Colonic mucosa (tissue), 4 donors: Measurements from ENCODE around the gene LTN1. TPM values are rescaled to one million over a fixed set of nuclear protein-coding genes. Genes with fewer than 3 reads are reported as not detected.
"Not testable (repeated sequence)": the region's sequence is repeated elsewhere in the genome, so short reads cannot be mapped to it uniquely, and the experiment has no call there.

Source experiments
- DNase-seq: peaks from one replicate; pipeline ENCODE4 v3.0.0-alpha.2; 2020
- H3K27ac ChIP-seq: fragments of 200-600 bp; one replicate; pipeline ENCODE4 v1.8.0; 2021
- H3K27me3 ChIP-seq: fragments of 200-600 bp; one replicate; pipeline ENCODE4 v1.8.0; 2021
- H3K36me3 ChIP-seq: fragments of 200-600 bp; one replicate; pipeline ENCODE4 v1.8.0; 2021
- H3K4me1 ChIP-seq: fragments of 200-600 bp; one replicate; pipeline ENCODE4 v1.8.0; 2021; ENCODE audit warnings: mild to moderate bottlenecking
- H3K4me3 ChIP-seq: fragments of 200-600 bp; one replicate; pipeline ENCODE4 v1.8.0; 2021
- H3K9ac ChIP-seq, 2 donors: one replicate each; pipeline ENCODE4 v1.7.0; 2013; ENCODE audit warnings: control low read depth in 2 of 2, low read depth in 2 of 2, low read length in 2 of 2
- H3K9me3 ChIP-seq: fragments of 200-600 bp; one replicate; pipeline ENCODE4 v1.8.0; 2021
- CTCF ChIP-seq: fragments of 200-600 bp; IDR thresholded peaks from one replicate; pipeline ENCODE4 v1.8.0; 2022; ENCODE audit warnings: antibody characterized with exemption, mild to moderate bottlenecking
- intact Hi-C: fragments of 100-400 bp; cut with DNase I; formaldehyde crosslinking; loops from one replicate; pipeline ENCODE4 v1.14.1; 2022
- total RNA-seq, 2 donors: library from RNA; stranded (reverse); fragmentation: NEBNext Ultra II Directional in 1 of 2; extraction: Animal tissue kit (Norgen Biotek cat#: 25700) in 1 of 2; gene quantifications; one replicate each; pipeline ENCODE4 v1.2.1, GENCODE V29; 2021
- donor health status: healthy.
- donor health status: DM: no; HTN: no; CAD: no.
- donor health status: DM: no; HTN: no; CAD: no.

The LTN1 gene
- total RNA-seq, 2 donors from 2014 or later = 21.1 to 33.2 TPM

- Histone ChIP-seq H3K9me3 (no peaks in the 10 kb centered on the region), H3K27ac (peak overlapping the region; percentile 72)
- DNase-seq = no peak
Observed at GRCh38 chr21:29018540-29018939, 25.9 kb upstream of the LTN1 start.

GRCh38 chr21:29017639-29018237 lies 25.1 kb upstream of the LTN1 start:
- no peak overlapping the region for H3K4me3 ChIP-seq
- no peak for DNase-seq
- TF ChIP-seq CTCF = no peak
- no peak overlapping the region for H3K27ac ChIP-seq
- H3K4me1 ChIP-seq = no peaks in the 10 kb centered on the region
- H3K9ac ChIP-seq = no peak overlapping the region
- H3K27me3 ChIP-seq = no peaks in the 10 kb centered on the region
- H3K9me3 ChIP-seq = no peaks in the 10 kb centered on the region
- intact Hi-C loops = no loop called here
- H3K36me3 ChIP-seq = no peaks in the 10 kb centered on the region

More at GRCh38 chr21:29018540-29018939, 25.9 kb upstream of the LTN1 start:
- intact Hi-C loops = no loop called here
- no peaks in the 10 kb centered on the region for H3K36me3 ChIP-seq
- TF ChIP-seq CTCF = no peak
- H3K27me3 ChIP-seq = no peaks in the 10 kb centered on the region
- H3K4me3 ChIP-seq = peak overlapping the region; percentile 87
- peak overlapping the region; percentile 86 to 87 for H3K9ac ChIP-seq
- no peaks in the 10 kb centered on the region for H3K4me1 ChIP-seq

GRCh38 chr21:29011236-29011635 lies 18.6 kb upstream of the LTN1 start:
- H3K36me3 ChIP-seq, intact Hi-C loops, H3K4me1 ChIP-seq, H3K9ac ChIP-seq, H3K27ac ChIP-seq, DNase-seq, H3K27me3 ChIP-seq, H3K9me3 ChIP-seq, H3K4me3 ChIP-seq: not testable (repeated sequence)

GRCh38 chr21:29008367-29008766 lies 15.7 kb upstream of the LTN1 start:
- TF ChIP-seq CTCF = no peak
- no peak overlapping the region for H3K27ac ChIP-seq
- no peak overlapping the region for H3K9ac ChIP-seq
- intact Hi-C loops = no loop called here
- H3K4me1 ChIP-seq = no peaks in the 10 kb centered on the region
- no peaks in the 10 kb centered on the region for H3K27me3 ChIP-seq
- DNase-seq = no peak
- H3K9me3 ChIP-seq = no peaks in the 10 kb centered on the region
- no peaks in the 10 kb centered on the region for H3K36me3 ChIP-seq
- H3K4me3 ChIP-seq = no peak overlapping the region

- Histone ChIP-seq H3K4me1 (no peaks in the 10 kb centered on the region), H3K9me3 (no peaks in the 10 kb centered on the region), H3K27ac (no peak overlapping the region), H3K27me3 (no peaks in the 10 kb centered on the region), H3K36me3 (no peaks in the 10 kb centered on the region), H3K9ac (no peak overlapping the region), H3K4me3 (no peak overlapping the region)
- intact Hi-C loops = no loop called here
- no peak for DNase-seq
- TF ChIP-seq CTCF = no peak
Observed at GRCh38 chr21:29007810-29008209, 15.1 kb upstream of the LTN1 start.

- Histone ChIP-seq H3K4me3 (no peak overlapping the region), H3K4me1 (no peaks in the 10 kb centered on the region), H3K9ac (no peak overlapping the region), H3K9me3 (no peaks in the 10 kb centered on the region), H3K27ac (no peak overlapping the region), H3K27me3 (no peaks in the 10 kb centered on the region), H3K36me3 (no peaks in the 10 kb centered on the region)
- intact Hi-C loops = no loop called here
- no peak for DNase-seq
- no peak for TF ChIP-seq CTCF
Observed at GRCh38 chr21:29007135-29007534, 14.5 kb upstream of the LTN1 start.
